Ovary (tissue), 3 donors: ENCODE data around the gene NOTCH1.

Experiments used
- EP300 ChIP-seq: sonication (generic); formaldehyde crosslinking; IDR thresholded peaks from one replicate; pipeline ENCODE4 v1.6.1; 2017; ENCODE audit warnings: antibody characterized with exemption
- POLR2A ChIP-seq: fragments of 450-650 bp; IDR thresholded peaks from one replicate; pipeline ENCODE4 v1.6.1; 2017; ENCODE audit warnings: antibody characterized with exemption, mild to moderate bottlenecking, moderate library complexity
- TF ChIP-seq, protein P1 (sequence below), 3 donors: fragments of 450-650 bp in 2 of 3; fragments of 200-600 bp in 1 of 3; IDR thresholded peaks; one replicate each; pipeline versions ENCODE4 v1.5.1 to v1.8.0; 2016 to 2022; ENCODE audit warnings: antibody characterized with exemption in 3 of 3, mild to moderate bottlenecking in 1 of 3
- donor health status: DM: no; HTN: no; CAD: no.

DNA sequence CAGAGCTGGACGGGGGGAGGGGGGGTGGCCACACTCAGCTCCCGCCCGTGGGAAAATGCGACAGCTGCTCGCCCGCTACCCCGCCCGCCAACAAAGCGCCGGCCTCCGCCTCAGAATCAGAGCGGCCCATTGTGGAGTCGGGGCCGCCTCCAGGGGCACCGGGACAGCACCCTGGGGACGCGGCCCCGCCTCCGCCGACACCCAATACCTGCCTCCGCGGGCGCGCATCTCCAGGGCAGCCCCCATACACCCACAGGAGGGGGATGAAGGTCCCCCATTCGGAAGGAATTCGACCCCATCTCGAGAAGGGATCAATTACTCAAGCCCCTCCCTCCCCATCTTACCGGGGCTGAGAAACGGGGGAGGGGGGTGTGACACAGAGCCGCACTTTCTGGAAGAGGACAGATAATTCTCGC, 1.3 kb downstream of the NOTCH1 start:
- TF ChIP-seq, protein P1, sequence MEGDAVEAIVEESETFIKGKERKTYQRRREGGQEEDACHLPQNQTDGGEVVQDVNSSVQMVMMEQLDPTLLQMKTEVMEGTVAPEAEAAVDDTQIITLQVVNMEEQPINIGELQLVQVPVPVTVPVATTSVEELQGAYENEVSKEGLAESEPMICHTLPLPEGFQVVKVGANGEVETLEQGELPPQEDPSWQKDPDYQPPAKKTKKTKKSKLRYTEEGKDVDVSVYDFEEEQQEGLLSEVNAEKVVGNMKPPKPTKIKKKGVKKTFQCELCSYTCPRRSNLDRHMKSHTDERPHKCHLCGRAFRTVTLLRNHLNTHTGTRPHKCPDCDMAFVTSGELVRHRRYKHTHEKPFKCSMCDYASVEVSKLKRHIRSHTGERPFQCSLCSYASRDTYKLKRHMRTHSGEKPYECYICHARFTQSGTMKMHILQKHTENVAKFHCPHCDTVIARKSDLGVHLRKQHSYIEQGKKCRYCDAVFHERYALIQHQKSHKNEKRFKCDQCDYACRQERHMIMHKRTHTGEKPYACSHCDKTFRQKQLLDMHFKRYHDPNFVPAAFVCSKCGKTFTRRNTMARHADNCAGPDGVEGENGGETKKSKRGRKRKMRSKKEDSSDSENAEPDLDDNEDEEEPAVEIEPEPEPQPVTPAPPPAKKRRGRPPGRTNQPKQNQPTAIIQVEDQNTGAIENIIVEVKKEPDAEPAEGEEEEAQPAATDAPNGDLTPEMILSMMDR (IDR thresholded peaks at IDR 0.05), result no peak
- TF ChIP-seq POLR2A, result no peak
- TF ChIP-seq EP300, result no peak
